Caco-2 (cell line): Measurements from ENCODE around the gene CLEC16A. TPM values are rescaled to one million over a fixed set of nuclear protein-coding genes. Genes with fewer than 3 reads are reported as not detected.

Experiments
- BruUV-seq: library from RNA; stranded (reverse); fragments of 400-500 nt; replicated peaks from 2 replicates; lab custom pipeline; 2021; lab: Mats Ljungman, UMichigan
- CTCF ChIA-PET: fragments of 300-600 bp; sonication (Branson Sonifier 250); formaldehyde crosslinking; loops from one replicate; lab custom pipeline; 2022; ENCODE audit warnings: antibody characterized with exemption; lab: Charles Lee
- POLR2A ChIA-PET: fragments of 300-600 bp; sonication (Branson Sonifier 250); formaldehyde crosslinking; loops from one replicate; lab custom pipeline; 2022; ENCODE audit warnings: antibody characterized with exemption; lab: Charles Lee
- DNase-seq, 2 experiments: peaks; one replicate each; pipeline versions ENCODE4 v3.0.0 to v3.0.0-alpha.2; 2020 to 2022
- H3K27me3 ChIP-seq: replicated peaks from 2 replicates; pipeline ENCODE4 v1.6.0; 2011; ENCODE audit warnings: low read length; ENCODE audit not compliant: control insufficient read depth, insufficient read depth
- H3K36me3 ChIP-seq: 2 replicates; pipeline ENCODE4 v1.5.1; 2011; ENCODE audit warnings: low read length; ENCODE audit not compliant: control insufficient read depth, insufficient read depth
- H3K4me1 ChIP-seq: fragments of 250-450 bp; sonication (Bioruptor Pico); 2 replicates; pipeline ENCODE4 v1.5.1; 2020; ENCODE audit warnings: mild to moderate bottlenecking
- H3K4me3 ChIP-seq: 2 replicates; pipeline ENCODE4 v1.5.1; 2011; ENCODE audit warnings: low read depth, mild to moderate bottlenecking, control low read depth, low read length
- H3K9me3 ChIP-seq: fragments of 250-450 bp; sonication (Bioruptor Pico); 2 replicates; pipeline ENCODE4 v1.5.1; 2020; ENCODE audit warnings: mild to moderate bottlenecking, moderate library complexity
- H3K27ac Mint-ChIP-seq: one replicate; pipeline ENCODE4 v1.8.0; 2022; ENCODE audit warnings: mixed read lengths; ENCODE audit not compliant: unreplicated experiment
- H3K27me3 Mint-ChIP-seq: one replicate; pipeline ENCODE4 v1.8.0; 2022; ENCODE audit warnings: mixed read lengths; ENCODE audit not compliant: insufficient read depth, unreplicated experiment
- H3K36me3 Mint-ChIP-seq: one replicate; pipeline ENCODE4 v1.8.0; 2022; ENCODE audit warnings: mild to moderate bottlenecking, mixed read lengths; ENCODE audit not compliant: insufficient read depth, unreplicated experiment
- H3K4me1 Mint-ChIP-seq: one replicate; pipeline ENCODE4 v1.8.0; 2022; ENCODE audit warnings: low read depth, mixed read lengths; ENCODE audit not compliant: unreplicated experiment
- H3K4me3 Mint-ChIP-seq: one replicate; pipeline ENCODE4 v1.8.0; 2022; ENCODE audit warnings: mild to moderate bottlenecking, moderate library complexity, mixed read lengths; ENCODE audit not compliant: unreplicated experiment
- H3K9me3 Mint-ChIP-seq: one replicate; pipeline ENCODE4 v1.8.0; 2022; ENCODE audit warnings: mixed read lengths; ENCODE audit not compliant: unreplicated experiment
- CTCF ChIP-seq, 2 experiments: fragments of 200-600 bp in 1 of 2; IDR thresholded peaks; 1 replicate in 1 of 2; 2 replicates in 1 of 2; pipeline versions ENCODE4 v1.5.1 to v1.8.0; 2011 to 2022; ENCODE audit warnings: antibody characterized with exemption in 1 of 2, control low read depth in 1 of 2, inconsistent platforms in 1 of 2, low read depth in 1 of 2, low read length in 1 of 2, mild to moderate bottlenecking in 1 of 2, moderate library complexity in 1 of 2; ENCODE audit not compliant: insufficient read depth in 1 of 2, severe bottlenecking in 1 of 2, unreplicated experiment in 1 of 2
- intact Hi-C: fragments of 100-400 bp; cut with micrococcal nuclease; formaldehyde crosslinking; loops from one replicate; pipeline ENCODE4 v1.10.0; 2022; ENCODE audit not compliant: unreplicated experiment
- total RNA-seq: library from RNA; stranded (reverse); gene quantifications from 2 replicates; pipeline ENCODE4 v1.2.3, GENCODE V29; 2022

CLEC16A gene
- total RNA-seq, 1 experiment from 2014 or later = 27.0 TPM

DNA sequence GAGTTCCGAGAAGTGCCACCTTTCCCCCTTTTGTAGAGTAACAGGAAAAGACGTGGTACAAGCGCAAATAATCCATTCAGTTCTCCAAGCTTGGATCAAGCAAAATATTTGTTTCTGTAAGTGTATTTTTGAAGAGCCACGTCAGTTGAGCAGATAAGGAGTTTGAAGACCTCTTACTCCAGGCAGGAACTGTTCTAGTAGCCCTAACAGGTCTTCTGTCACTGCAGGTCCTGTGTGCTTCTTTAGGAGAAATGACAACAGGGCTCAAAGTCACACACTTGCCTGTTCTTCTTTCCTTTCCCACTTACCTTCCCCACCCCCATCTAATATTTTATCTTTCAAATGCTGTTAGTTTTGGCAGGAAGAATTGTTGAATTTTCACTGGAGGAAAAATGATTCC, 93.9 kb downstream of the CLEC16A start:
- intact Hi-C loops = no loop called here

GRCh38 chr16:11038777-11039176, 94.4 kb downstream of the CLEC16A start:
- TF ChIP-seq CTCF (IDR thresholded peaks at IDR 0.05; ENCODE audit: insufficient read depth in 1 of 2, low read depth in 1 of 2, low read length in 1 of 2, severe bottlenecking in 1 of 2, unreplicated experiment in 1 of 2) = no peak
- no peaks in the 10 kb centered on the region for H3K4me1 Mint-ChIP-seq
- Histone ChIP-seq H3K27me3 (no peaks in the 10 kb centered on the region), H3K4me3 (no peak overlapping the region), H3K9me3 (no peaks in the 10 kb centered on the region), H3K4me1 (no peaks in the 10 kb centered on the region), H3K36me3 (no peaks in the 10 kb centered on the region; the same call in 1 of the 2 replicates)
- no TSS peak for BruUV-seq
- no peak for DNase-seq
- no peaks in the 10 kb centered on the region for H3K9me3 Mint-ChIP-seq
- H3K27me3 Mint-ChIP-seq = no peaks in the 10 kb centered on the region
- ChIA-PET POLR2A (no interaction called here), CTCF (no interaction called here)
- H3K27ac Mint-ChIP-seq = no peak overlapping the region
- H3K36me3 Mint-ChIP-seq = peaks cover 15% of the 10 kb centered on the region
- intact Hi-C loops = no loop called here
- H3K4me3 Mint-ChIP-seq = no peak overlapping the region

More for the DNA sequence above, 93.9 kb downstream of the CLEC16A start:
- H3K4me3 ChIP-seq = no peak overlapping the region
- Mint-ChIP-seq H3K4me1 (no peaks in the 10 kb centered on the region), H3K9me3 (no peaks in the 10 kb centered on the region), H3K27ac (no peak overlapping the region), H3K27me3 (no peaks in the 10 kb centered on the region), H3K4me3 (no peak overlapping the region), H3K36me3 (peaks cover 10% of the 10 kb centered on the region)
- no peaks in the 10 kb centered on the region; the same call in 1 of the 2 replicates for H3K36me3 ChIP-seq
- no peaks in the 10 kb centered on the region for H3K4me1 ChIP-seq
- no peaks in the 10 kb centered on the region for H3K9me3 ChIP-seq
- ChIA-PET POLR2A (no interaction called here), CTCF (no interaction called here)
- DNase-seq = no peak
- no peaks in the 10 kb centered on the region for H3K27me3 ChIP-seq
- no TSS peak for BruUV-seq
- no peak for TF ChIP-seq CTCF (IDR thresholded peaks at IDR 0.05; ENCODE audit: insufficient read depth in 1 of 2, low read depth in 1 of 2, low read length in 1 of 2, severe bottlenecking in 1 of 2, unreplicated experiment in 1 of 2)

DNA sequence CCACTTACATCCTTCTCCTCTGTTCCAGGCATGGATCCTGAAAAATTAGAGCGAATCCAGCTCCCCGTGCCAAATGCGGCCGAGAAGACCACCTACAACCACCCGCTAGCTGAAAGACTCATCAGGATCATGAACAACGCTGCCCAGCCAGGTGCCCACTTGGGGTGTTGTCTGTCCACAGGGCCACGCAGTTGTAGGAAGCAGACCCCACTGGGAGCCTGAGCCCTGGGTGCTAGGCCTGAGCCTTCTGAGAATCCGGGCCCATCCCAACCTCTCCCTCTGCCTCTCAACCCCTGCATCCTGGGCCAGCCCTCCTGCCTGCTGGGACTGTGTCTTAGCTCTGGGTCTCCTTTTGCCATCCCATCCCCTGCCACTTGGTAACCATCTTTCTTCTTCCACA, 95.4 kb downstream of the CLEC16A start:
- no peaks in the 10 kb centered on the region for H3K4me1 ChIP-seq
- intact Hi-C loops = no loop called here
- CTCF ChIA-PET = no interaction called here
- H3K9me3 ChIP-seq = no peaks in the 10 kb centered on the region
- H3K27me3 ChIP-seq = no peaks in the 10 kb centered on the region
- no peak overlapping the region for H3K4me3 ChIP-seq
- Mint-ChIP-seq H3K36me3 (peaks cover 18% of the 10 kb centered on the region), H3K9me3 (no peaks in the 10 kb centered on the region), H3K27ac (no peak overlapping the region), H3K4me1 (no peaks in the 10 kb centered on the region), H3K27me3 (no peaks in the 10 kb centered on the region), H3K4me3 (no peak overlapping the region)
- TF ChIP-seq CTCF (IDR thresholded peaks at IDR 0.05; ENCODE audit: insufficient read depth in 1 of 2, low read depth in 1 of 2, low read length in 1 of 2, severe bottlenecking in 1 of 2, unreplicated experiment in 1 of 2) = no peak
- no TSS peak for BruUV-seq
- DNase-seq = no peak
- POLR2A ChIA-PET = no interaction called here
- no peaks in the 10 kb centered on the region; the same call in 1 of the 2 replicates for H3K36me3 ChIP-seq
